Esophagus muscularis mucosa (tissue), 4 donors: Measurements from ENCODE around the gene SCN3A. TPM values are rescaled to one million over a fixed set of nuclear protein-coding genes. Genes with fewer than 3 reads are reported as not detected.

Experiments
- DNase-seq: peaks from one replicate; pipeline ENCODE4 v3.0.0-alpha.2; 2017; ENCODE audit errors: extremely low spot score
- H3K27ac ChIP-seq, 4 donors: fragments of 200-600 bp; sonication (generic); replicated peaks in 1 of 4; 1 replicate in 3 of 4; 2 replicates in 1 of 4; pipeline ENCODE4 v1.5.1; 2016 to 2019; ENCODE audit warnings: mild to moderate bottlenecking in 1 of 4
- H3K27me3 ChIP-seq, 4 donors: fragments of 200-600 bp; sonication (generic); one replicate each; pipeline versions ENCODE4 v1.5.1 to v1.6.0; 2016 to 2019
- H3K36me3 ChIP-seq, 4 donors: fragments of 200-600 bp; sonication (generic); one replicate each; pipeline ENCODE4 v1.5.1; 2016 to 2019
- H3K4me1 ChIP-seq, 4 donors: fragments of 200-600 bp; sonication (generic); one replicate each; pipeline ENCODE4 v1.5.1; 2016 to 2019
- H3K4me3 ChIP-seq, 4 donors: fragments of 200-600 bp; sonication (generic); 1 replicate in 2 of 4; 2 replicates in 2 of 4; pipeline ENCODE4 v1.5.1; 2016 to 2019; ENCODE audit warnings: mild to moderate bottlenecking in 4 of 4, moderate library complexity in 1 of 4
- H3K9me3 ChIP-seq, 4 donors: fragments of 200-600 bp; sonication (generic); 1 replicate in 3 of 4; 2 replicates in 1 of 4; pipeline ENCODE4 v1.5.1; 2016 to 2019
- EP300 ChIP-seq: sonication (generic); formaldehyde crosslinking; IDR thresholded peaks from one replicate; pipeline ENCODE4 v1.6.1; 2017; ENCODE audit warnings: antibody characterized with exemption
- POLR2A ChIP-seq: fragments of 450-650 bp; IDR thresholded peaks from one replicate; pipeline ENCODE4 v1.6.1; 2017; ENCODE audit warnings: antibody characterized with exemption, moderate library complexity, mild to moderate bottlenecking, low read depth
- POLR2AphosphoS5 ChIP-seq, 2 donors: sonication (generic); formaldehyde crosslinking; IDR thresholded peaks; one replicate each; pipeline ENCODE4 v1.6.1; 2017; ENCODE audit warnings: antibody characterized with exemption in 2 of 2
- WGBS: methylation state at CpG from one replicate; pipeline ENCODE4 v1.1.5; 2018; 5-methylcytosine and 5-hydroxymethylcytosine counted together
- intact Hi-C: fragments of 100-400 bp; cut with DNase I; formaldehyde crosslinking; loops from one replicate; pipeline ENCODE4 v1.15.1; 2023
- total RNA-seq, 4 donors: library from RNA; depleted of rRNA; stranded (reverse); fragments of >200 nt; gene quantifications; one replicate each; pipeline versions ENCODE4 v1.1.0 to v1.2.1, GENCODE V29; 2016
- TF ChIP-seq, protein P1 (sequence below), 3 experiments: fragments of 200-600 bp in 2 of 3; fragments of 450-650 bp in 1 of 3; sonication (generic) in 2 of 3; IDR thresholded peaks; one replicate each; pipeline ENCODE4 v1.5.1; 2017 to 2019; ENCODE audit warnings: antibody characterized with exemption in 3 of 3, mild to moderate bottlenecking in 2 of 3, moderate library complexity in 1 of 3

Gene SCN3A
- total RNA-seq, 4 donors from 2014 or later: 1.2 to 2.1 (median 1.7) TPM

DNA sequence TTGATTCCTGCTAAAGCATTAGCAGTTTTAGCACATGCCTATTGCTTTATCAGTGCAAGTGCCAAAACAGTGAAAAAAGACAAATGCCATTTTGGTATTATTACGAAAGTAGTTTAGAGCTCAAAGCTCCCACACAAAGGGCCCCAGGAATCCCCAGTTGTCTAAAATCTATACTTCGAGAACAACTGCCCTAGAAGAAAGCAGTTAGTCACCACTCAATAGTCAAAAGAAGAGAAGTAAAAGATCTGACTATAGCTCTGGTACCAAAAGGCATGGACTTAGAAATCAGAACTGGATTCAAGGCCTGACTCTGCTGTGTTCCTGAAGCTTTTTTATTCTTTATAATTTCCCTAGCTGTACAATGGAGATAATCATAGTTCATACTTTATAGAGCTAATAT is 21.8 kb downstream of the SCN3A start:
- Histone ChIP-seq H3K4me1 (no peaks in the 10 kb centered on the region), H3K9me3 (no peaks in the 10 kb centered on the region), H3K27me3 (no peaks in the 10 kb centered on the region), H3K27ac (no peak overlapping the region), H3K36me3 (no peaks in the 10 kb centered on the region), H3K4me3 (no peak overlapping the region)
- intact Hi-C loops: no loop called here
- DNase-seq: no peak
- 96% methylated on average over 2 of the region's 2 CpGs for WGBS
- no peak for TF ChIP-seq POLR2AphosphoS5 (IDR thresholded peaks at IDR 0.05)
- TF ChIP-seq POLR2A: no peak
- TF ChIP-seq EP300: no peak
- TF ChIP-seq, protein P1, sequence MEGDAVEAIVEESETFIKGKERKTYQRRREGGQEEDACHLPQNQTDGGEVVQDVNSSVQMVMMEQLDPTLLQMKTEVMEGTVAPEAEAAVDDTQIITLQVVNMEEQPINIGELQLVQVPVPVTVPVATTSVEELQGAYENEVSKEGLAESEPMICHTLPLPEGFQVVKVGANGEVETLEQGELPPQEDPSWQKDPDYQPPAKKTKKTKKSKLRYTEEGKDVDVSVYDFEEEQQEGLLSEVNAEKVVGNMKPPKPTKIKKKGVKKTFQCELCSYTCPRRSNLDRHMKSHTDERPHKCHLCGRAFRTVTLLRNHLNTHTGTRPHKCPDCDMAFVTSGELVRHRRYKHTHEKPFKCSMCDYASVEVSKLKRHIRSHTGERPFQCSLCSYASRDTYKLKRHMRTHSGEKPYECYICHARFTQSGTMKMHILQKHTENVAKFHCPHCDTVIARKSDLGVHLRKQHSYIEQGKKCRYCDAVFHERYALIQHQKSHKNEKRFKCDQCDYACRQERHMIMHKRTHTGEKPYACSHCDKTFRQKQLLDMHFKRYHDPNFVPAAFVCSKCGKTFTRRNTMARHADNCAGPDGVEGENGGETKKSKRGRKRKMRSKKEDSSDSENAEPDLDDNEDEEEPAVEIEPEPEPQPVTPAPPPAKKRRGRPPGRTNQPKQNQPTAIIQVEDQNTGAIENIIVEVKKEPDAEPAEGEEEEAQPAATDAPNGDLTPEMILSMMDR (IDR thresholded peaks at IDR 0.05): no peak

DNA sequence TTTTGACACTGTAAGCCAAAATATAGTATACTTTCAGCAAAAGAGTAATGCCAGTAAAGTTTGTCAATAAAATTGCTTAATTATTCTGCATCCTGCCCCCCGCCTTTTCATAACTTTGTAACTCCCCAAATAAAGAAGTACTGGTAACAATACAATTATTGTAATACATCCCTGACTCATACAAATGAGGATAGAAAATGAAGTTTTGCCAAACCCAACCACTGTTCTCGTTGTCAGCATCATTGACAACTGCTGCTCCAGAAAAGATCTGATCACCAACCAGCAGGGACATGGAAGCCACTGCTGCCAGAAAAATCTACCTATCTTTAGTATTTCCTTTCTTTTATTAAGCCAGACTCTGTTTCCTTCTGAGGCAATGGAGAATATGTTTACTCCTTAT is 27.1 kb downstream of the SCN3A start:
- TF ChIP-seq POLR2AphosphoS5 (IDR thresholded peaks at IDR 0.05) (no peak), EP300 (no peak), POLR2A (no peak)
- TF ChIP-seq, protein P1 (IDR thresholded peaks at IDR 0.05): no peak
- no peak overlapping the region for H3K27ac ChIP-seq
- H3K27me3 ChIP-seq: no peaks in the 10 kb centered on the region
- H3K36me3 ChIP-seq: no peaks in the 10 kb centered on the region
- intact Hi-C loops: no loop called here
- no peaks in the 10 kb centered on the region for H3K4me1 ChIP-seq
- no peak overlapping the region for H3K4me3 ChIP-seq
- DNase-seq: no peak
- 71% methylated on average over 2 of the region's 2 CpGs for WGBS
- no peaks in the 10 kb centered on the region for H3K9me3 ChIP-seq

DNA sequence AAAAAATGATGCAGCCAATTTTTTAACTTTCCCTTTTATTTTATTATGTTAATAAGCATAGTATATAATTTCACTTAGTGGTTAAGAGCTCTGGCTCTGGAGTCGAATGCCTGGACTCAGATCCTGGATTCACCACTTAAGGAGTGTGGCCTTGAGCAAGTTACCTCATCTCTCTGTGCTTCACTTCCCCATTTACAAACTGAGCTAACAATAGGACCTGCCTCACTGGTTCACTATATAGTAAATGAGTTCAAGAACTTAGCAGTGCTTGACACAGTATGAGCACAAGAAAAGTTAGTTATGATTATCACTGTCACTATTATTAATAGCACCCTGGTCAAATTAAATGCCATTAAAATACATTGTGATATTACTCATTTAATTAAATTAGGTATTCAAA is 30.6 kb downstream of the SCN3A start:
- 4% methylated on average over 1 of the region's 1 CpG for WGBS
- Histone ChIP-seq H3K36me3 (no peaks in the 10 kb centered on the region), H3K4me1 (no peaks in the 10 kb centered on the region), H3K27ac (no peak overlapping the region), H3K4me3 (no peak overlapping the region), H3K9me3 (no peaks in the 10 kb centered on the region), H3K27me3 (no peaks in the 10 kb centered on the region)
- intact Hi-C loops: no loop called here
- no peak for DNase-seq
- TF ChIP-seq EP300 (no peak), POLR2A (no peak), POLR2AphosphoS5 (IDR thresholded peaks at IDR 0.05) (no peak)
- TF ChIP-seq, protein P1 (IDR thresholded peaks at IDR 0.05): no peak

DNA sequence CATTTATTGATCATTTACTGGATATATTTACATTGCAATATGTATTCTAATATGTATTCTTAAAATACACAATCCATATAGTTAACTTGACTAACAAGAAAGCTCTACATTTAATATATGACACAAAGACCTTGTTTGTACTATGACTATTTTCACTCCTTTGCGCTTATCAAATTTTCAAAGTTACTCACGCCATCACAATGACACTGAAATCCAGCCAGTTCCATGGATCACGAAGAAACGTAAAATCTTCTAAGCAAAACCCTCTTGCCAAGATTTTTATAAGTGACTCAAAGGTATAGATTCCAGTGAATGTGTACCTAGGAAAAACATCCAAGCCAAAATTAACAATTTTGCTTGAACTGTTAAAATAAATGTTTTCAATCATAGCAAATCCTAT is 39.6 kb downstream of the SCN3A start:
- no peak overlapping the region for H3K27ac ChIP-seq
- H3K27me3 ChIP-seq: no peaks in the 10 kb centered on the region
- intact Hi-C loops: no loop called here
- no peaks in the 10 kb centered on the region for H3K9me3 ChIP-seq
- no peaks in the 10 kb centered on the region for H3K36me3 ChIP-seq
- no peak for DNase-seq
- no peaks in the 10 kb centered on the region for H3K4me1 ChIP-seq
- H3K4me3 ChIP-seq: no peak overlapping the region
- TF ChIP-seq POLR2AphosphoS5 (IDR thresholded peaks at IDR 0.05): no peak
- TF ChIP-seq POLR2A: no peak
- no peak for TF ChIP-seq EP300
- WGBS: 97% methylated on average over 4 of the region's 4 CpGs

GRCh38 chr2:165163761-165164160 is 40.1 kb downstream of the SCN3A start:
- Histone ChIP-seq H3K4me1 (no peaks in the 10 kb centered on the region), H3K9me3 (no peaks in the 10 kb centered on the region), H3K4me3 (no peak overlapping the region), H3K36me3 (no peaks in the 10 kb centered on the region), H3K27me3 (no peaks in the 10 kb centered on the region), H3K27ac (no peak overlapping the region)
- no peak for DNase-seq
- WGBS: 90% methylated on average over 2 of the region's 2 CpGs
- intact Hi-C loops: no loop called here
- no peak for TF ChIP-seq EP300
- TF ChIP-seq POLR2AphosphoS5 (IDR thresholded peaks at IDR 0.05): no peak
- TF ChIP-seq, protein P1 (IDR thresholded peaks at IDR 0.05): no peak
- TF ChIP-seq POLR2A: no peak
